HAP-1 (cell line): ENCODE results near the gene ELANE.
"Not testable (repeated sequence)": the region's sequence is repeated elsewhere in the genome, so short reads cannot be mapped to it uniquely, and the experiment has no call there.

Experiments used
- DNase-seq, 2 experiments: peaks; one replicate each; pipeline ENCODE4 v3.0.0-alpha.2; 2016 to 2020; ENCODE audit warnings: low spot score in 2 of 2
- H3K27me3 ChIP-seq: fragments of 250-450 bp; sonication (Bioruptor Pico); 2 replicates; pipeline ENCODE4 v1.5.1; 2020; ENCODE audit warnings: low read depth, mild to moderate bottlenecking, moderate library complexity
- H3K36me3 ChIP-seq: fragments of 250-450 bp; sonication (Bioruptor Pico); replicated peaks from 2 replicates; pipeline ENCODE4 v1.5.1; 2020; ENCODE audit warnings: mild to moderate bottlenecking
- H3K4me1 ChIP-seq: fragments of 250-450 bp; sonication (Bioruptor Pico); 2 replicates; pipeline ENCODE4 v1.5.1; 2020; ENCODE audit warnings: mild to moderate bottlenecking
- H3K4me3 ChIP-seq: fragments of 250-450 bp; sonication (Bioruptor Pico); 2 replicates; pipeline ENCODE4 v1.5.1; 2020; ENCODE audit warnings: mild to moderate bottlenecking, moderate library complexity
- H3K9me3 ChIP-seq: fragments of 250-450 bp; sonication (Bioruptor Pico); 2 replicates; pipeline ENCODE4 v1.5.1; 2020; ENCODE audit warnings: mild to moderate bottlenecking, moderate library complexity
- in situ Hi-C: fragments of 300-500 bp; cut with MboI; formaldehyde crosslinking; loops from 3 replicates; pipeline ENCODE4 v1.14.3; 2020; ENCODE audit warnings: low sequenced_read_pairs, inconsistent platforms, mixed read lengths

ELANE gene

DNA sequence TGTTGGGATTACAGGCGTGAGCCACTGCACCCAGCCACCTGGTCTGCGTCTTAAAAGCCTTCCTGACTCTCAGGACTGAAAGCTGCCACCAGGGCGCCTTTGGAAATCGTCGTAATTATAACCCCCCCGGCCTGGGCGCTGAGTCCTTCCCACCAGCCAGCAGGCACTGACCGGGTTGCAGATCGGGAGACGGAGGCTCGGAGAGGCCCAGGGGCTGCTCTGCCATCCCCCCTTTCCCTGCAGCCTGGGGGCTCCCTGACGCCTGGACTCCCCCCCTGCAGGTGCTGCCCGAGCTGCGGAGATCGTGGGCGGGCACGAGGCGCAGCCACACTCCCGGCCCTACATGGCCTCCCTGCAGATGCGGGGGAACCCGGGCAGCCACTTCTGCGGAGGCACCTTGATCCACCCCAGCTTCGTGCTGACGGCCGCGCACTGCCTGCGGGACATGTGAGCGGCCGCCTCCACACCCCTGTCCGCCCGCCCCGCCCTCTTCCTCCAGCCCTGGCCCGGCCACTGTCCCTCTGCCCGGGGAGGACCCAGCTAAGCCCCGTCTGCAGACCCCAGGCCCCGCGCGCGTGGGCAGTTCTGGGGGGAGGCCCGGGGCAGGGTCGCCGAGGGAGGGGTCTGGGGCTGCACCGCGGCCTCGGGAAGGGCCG lies 8.8 kb upstream of the ELANE start:
- DNase-seq = peak in 1 of 2 experiments; percentile 67

DNA sequence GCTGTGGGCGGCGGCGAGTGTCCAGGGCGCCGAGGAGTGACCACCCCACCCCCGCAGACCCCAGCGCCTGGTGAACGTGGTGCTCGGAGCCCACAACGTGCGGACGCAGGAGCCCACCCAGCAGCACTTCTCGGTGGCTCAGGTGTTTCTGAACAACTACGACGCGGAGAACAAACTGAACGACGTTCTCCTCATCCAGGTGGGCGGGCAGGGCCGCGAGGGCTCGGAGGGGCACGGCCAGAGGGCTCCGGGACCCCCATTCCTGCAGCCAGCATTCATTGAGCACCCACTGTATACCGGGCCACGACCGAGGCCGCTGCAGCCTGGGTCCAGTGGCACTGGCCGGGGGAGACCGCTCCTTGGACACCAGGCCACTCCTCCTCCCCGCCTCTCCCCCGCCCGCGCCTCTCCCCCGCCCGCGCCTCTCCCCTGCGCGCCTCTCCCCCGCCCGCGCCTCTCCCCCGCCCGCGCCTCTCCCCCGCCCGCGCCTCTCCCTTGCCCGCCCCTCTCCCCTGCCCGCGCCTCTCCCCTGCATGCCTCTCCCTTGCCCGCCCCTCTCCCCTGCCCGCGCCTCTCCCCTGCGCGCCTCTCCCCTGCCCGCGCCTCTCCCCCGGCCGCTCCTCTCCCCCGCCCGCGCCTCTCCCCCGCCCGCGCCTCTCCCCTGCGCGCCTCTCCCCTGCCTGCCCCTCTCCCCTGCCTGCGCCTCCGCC lies 8.1 kb upstream of the ELANE start:
- in situ Hi-C loops = no loop called here
- peak in 1 of 2 experiments; percentile 53 for DNase-seq
- Histone ChIP-seq H3K4me1 (peaks cover 11% of the 10 kb centered on the region), H3K27me3 (peaks cover 12% of the 10 kb centered on the region), H3K36me3 (no peaks in the 10 kb centered on the region), H3K4me3 (peak overlapping the region; percentile 15; the same call in 1 of the 2 replicates), H3K9me3 (no peaks in the 10 kb centered on the region)

More for the DNA sequence above, 8.8 kb upstream of the ELANE start:
- H3K4me3 ChIP-seq = no peak overlapping the region; the same call in 1 of the 2 replicates
- in situ Hi-C loops = no loop called here
- H3K27me3 ChIP-seq = peaks cover 12% of the 10 kb centered on the region
- no peaks in the 10 kb centered on the region for H3K9me3 ChIP-seq
- no peaks in the 10 kb centered on the region for H3K36me3 ChIP-seq
- H3K4me1 ChIP-seq = peaks cover 11% of the 10 kb centered on the region

- Histone ChIP-seq H3K9me3 (no peaks in the 10 kb centered on the region), H3K4me1 (peaks cover 11% of the 10 kb centered on the region), H3K27me3 (peaks cover 12% of the 10 kb centered on the region), H3K4me3 (0 out of 2 replicates have a peak overlapping the region, but pooled peaks have one; percentile 4), H3K36me3 (no peaks in the 10 kb centered on the region)
- peak in 1 of 2 experiments; percentile 50 for DNase-seq
- in situ Hi-C loops = no loop called here
These were observed 7.5 kb upstream of the ELANE start for GRCh38 chr19:844546-844971.

DNA sequence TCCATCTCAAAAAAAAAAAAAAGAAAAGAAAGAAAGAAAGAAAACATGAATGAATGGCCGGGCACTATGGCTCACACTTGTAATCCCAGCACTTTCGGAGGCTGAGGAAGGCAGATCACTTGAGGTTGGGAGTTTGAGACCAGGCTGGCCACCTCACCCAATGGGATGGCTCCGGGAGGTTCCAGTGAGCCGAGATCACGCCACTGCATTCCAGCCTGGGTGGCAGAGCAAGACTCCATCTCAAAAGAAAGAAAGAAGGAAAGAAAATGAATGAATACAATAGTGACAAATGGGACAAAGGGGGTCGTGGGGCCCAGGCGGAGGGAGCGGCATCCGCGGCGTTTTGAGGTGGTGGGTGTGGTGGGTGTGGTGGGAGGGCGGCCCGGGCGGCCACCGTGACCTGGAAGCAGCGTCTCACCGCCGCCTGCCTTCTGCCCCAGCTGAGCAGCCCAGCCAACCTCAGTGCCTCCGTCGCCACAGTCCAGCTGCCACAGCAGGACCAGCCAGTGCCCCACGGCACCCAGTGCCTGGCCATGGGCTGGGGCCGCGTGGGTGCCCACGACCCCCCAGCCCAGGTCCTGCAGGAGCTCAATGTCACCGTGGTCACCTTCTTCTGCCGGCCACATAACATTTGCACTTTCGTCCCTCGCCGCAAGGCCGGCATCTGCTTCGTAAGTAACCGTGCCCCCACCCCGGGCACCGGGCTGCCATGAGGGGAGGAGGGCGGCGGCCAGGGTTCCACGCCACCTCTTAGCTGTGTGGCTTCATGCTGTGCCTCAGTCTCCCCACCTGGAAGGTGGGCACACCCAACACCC lies 6.2 kb upstream of the ELANE start:
- Histone ChIP-seq H3K36me3 (no peaks in the 10 kb centered on the region), H3K9me3 (no peaks in the 10 kb centered on the region), H3K4me3 (no peak overlapping the region), H3K27me3 (peaks cover 12% of the 10 kb centered on the region), H3K4me1 (peaks cover 16% of the 10 kb centered on the region)
- DNase-seq = no peak
- in situ Hi-C loops = no loop called here

GRCh38 chr19:848386-848921 lies 3.6 kb upstream of the ELANE start:
- Histone ChIP-seq H3K27me3 (peaks cover 5% of the 10 kb centered on the region), H3K36me3 (no peaks in the 10 kb centered on the region), H3K4me3 (no peak overlapping the region), H3K4me1 (peaks cover 11% of the 10 kb centered on the region), H3K9me3 (no peaks in the 10 kb centered on the region)
- in situ Hi-C loops = no loop called here
- no peak for DNase-seq

DNA sequence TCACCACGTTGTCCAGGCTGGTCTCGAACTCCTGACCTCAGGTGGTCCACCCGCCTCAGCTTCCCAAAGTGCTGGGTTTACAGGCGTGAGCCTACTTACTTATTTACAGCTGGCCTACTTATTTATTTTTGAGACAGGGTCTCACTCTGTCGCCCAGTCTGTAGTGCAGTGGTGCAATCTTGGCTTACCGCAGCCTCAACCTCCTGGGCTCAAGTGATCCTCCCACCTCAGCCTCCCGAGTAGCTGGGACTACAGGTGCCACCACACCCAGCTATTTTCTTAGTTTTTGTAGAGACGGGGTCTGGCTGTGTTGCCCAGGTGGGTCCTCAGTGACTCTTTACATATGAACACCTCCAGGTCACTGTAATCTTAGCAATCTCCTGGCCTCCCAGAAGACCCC lies 2.9 kb upstream of the ELANE start:
- H3K36me3 ChIP-seq, H3K4me3 ChIP-seq, H3K27me3 ChIP-seq, H3K4me1 ChIP-seq, in situ Hi-C loops, DNase-seq, H3K9me3 ChIP-seq: not testable (repeated sequence)

DNA sequence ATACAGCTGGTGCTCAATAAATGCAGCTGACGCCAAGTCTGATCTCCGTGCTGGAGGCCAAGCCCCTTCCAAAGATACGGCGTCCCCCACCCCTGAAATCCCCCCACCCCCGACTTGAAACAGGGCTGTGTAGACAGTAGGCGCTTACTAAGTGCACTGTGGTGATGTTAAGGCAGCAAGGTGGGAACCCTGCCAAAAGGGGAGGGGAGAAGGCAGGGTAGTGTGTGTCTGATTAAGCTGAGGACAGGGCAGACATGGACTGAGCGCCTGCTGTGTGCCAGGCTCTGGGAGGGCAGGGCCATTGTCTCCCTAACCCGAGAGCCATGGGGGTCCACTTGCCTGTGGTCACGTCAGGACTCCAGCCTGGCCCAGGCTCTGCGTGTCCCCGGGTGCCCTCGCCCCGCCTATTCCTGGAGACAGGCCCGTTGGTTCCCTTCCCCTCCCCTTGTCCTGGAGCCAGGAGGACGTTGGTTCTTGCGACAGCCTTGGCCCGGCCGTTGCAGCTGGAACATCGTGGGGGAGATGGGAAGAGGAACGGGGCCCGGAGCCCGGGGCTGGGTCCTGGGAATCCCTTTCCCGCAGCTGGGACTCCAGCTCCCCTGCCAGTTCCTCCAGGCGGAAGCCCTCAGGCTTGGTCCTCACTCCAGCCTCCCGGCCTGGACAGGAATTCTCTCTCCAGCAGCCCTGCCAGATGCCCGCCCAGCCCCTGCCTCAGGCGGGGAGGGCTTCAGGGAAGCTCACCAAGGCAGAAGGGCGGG lies 1.7 kb upstream of the ELANE start:
- in situ Hi-C loops = no loop called here
- no peaks in the 10 kb centered on the region for H3K27me3 ChIP-seq

GRCh38 chr19:850979-851335 lies 1.1 kb upstream of the ELANE start:
- Histone ChIP-seq H3K27me3 (no peaks in the 10 kb centered on the region), H3K4me1 (peaks cover 4% of the 10 kb centered on the region; the same call in 1 of the 2 replicates), H3K4me3 (no peak overlapping the region), H3K9me3 (no peaks in the 10 kb centered on the region), H3K36me3 (no peaks in the 10 kb centered on the region)
- in situ Hi-C loops = no loop called here
- DNase-seq = no peak

More for the DNA sequence above, 1.7 kb upstream of the ELANE start:
- Histone ChIP-seq H3K36me3 (no peaks in the 10 kb centered on the region), H3K4me1 (peaks cover 4% of the 10 kb centered on the region; the same call in 1 of the 2 replicates), H3K4me3 (no peak overlapping the region), H3K9me3 (no peaks in the 10 kb centered on the region)
- peak in 1 of 2 experiments; percentile 59 for DNase-seq

DNA sequence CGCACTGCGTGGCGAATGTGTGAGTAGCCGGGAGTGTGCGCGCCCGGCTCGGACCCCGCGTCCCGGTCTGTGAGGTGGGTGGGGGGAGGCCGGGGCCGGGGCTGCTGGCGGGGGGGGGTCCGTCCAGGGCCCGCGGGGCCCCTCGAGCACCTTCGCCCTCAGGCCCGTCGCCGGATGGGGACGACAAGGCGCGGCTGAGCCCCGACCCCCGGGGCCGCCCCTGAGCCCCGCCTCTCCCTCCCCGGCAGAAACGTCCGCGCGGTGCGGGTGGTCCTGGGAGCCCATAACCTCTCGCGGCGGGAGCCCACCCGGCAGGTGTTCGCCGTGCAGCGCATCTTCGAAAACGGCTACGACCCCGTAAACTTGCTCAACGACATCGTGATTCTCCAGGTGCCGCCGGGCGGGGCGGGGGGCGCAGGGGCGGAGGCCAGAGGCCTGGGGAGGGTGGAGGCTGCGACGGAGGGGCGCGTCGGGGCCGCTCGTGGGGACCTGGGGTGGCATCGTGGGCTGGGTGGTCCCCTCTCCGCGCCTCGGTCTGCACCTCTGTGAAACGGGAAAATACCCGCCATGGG lies 997 bp downstream of the ELANE start:
- peaks cover 4% of the 10 kb centered on the region; the same call in 1 of the 2 replicates for H3K4me1 ChIP-seq
- H3K4me3 ChIP-seq = no peak overlapping the region
- no peaks in the 10 kb centered on the region for H3K27me3 ChIP-seq
- in situ Hi-C loops = no loop called here
- no peaks in the 10 kb centered on the region for H3K36me3 ChIP-seq
- no peaks in the 10 kb centered on the region for H3K9me3 ChIP-seq
- DNase-seq = no peak

- DNase-seq, H3K36me3 ChIP-seq, H3K4me1 ChIP-seq, H3K9me3 ChIP-seq, H3K4me3 ChIP-seq, in situ Hi-C loops, H3K27me3 ChIP-seq: not testable (repeated sequence)
These were observed 1.6 kb downstream of the ELANE start for GRCh38 chr19:853614-854220.

DNA sequence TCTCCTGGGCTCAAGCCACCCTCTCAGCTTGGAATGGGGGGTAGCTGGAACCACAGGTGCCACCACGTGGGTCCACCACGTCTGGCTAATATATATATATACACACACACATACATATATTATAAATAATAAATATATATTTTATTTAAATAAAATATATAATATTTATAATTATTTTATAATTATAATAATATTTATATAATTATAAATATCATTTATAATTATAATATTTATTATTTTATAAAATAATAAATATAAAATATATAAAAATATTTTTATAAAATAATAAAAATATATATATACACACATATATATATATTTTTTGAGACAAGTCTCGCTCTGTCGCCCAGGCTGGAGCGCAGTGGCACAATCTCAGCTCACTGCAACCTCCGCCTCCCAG lies 2.4 kb downstream of the ELANE start:
- H3K9me3 ChIP-seq = no peaks in the 10 kb centered on the region
- DNase-seq = no peak
- in situ Hi-C loops = no loop called here

DNA sequence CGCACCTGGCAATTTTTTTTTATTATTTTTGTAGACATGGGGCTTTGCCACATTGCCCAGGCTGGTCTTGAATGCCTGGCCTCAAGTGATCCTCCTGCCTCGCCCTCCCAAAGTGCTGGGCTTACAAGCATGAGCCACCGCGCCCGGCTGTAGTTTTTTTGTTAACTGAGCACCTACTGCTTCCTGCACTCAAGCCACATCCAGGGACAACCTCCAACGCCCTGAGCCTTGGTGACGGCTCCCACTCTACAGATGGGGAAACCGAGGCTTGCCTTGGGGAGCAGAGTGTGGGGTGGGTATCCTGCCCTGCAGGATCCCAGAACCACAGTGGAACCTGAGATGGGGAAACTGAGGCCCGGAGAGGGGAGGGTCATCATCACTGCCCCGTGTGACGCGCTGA lies 3.0 kb downstream of the ELANE start:
- Histone ChIP-seq H3K27me3 (no peaks in the 10 kb centered on the region), H3K36me3 (no peaks in the 10 kb centered on the region), H3K4me3 (no peak overlapping the region), H3K9me3 (no peaks in the 10 kb centered on the region), H3K4me1 (peaks cover 13% of the 10 kb centered on the region)
- in situ Hi-C loops = no loop called here
- no peak for DNase-seq

More for the DNA sequence above, 2.4 kb downstream of the ELANE start:
- Histone ChIP-seq H3K27me3 (no peaks in the 10 kb centered on the region), H3K4me3 (no peak overlapping the region), H3K36me3 (no peaks in the 10 kb centered on the region), H3K4me1 (peaks cover 8% of the 10 kb centered on the region)
